Caco-2 (cell line): ENCODE data around the gene MON1A. TPM values are rescaled to one million over a fixed set of nuclear protein-coding genes. Genes with fewer than 3 reads are reported as not detected.

Experiments
- BruUV-seq: library from RNA; stranded (reverse); fragments of 400-500 nt; replicated peaks from 2 replicates; lab custom pipeline; 2021; lab: Mats Ljungman, UMichigan
- CTCF ChIA-PET: fragments of 300-600 bp; sonication (Branson Sonifier 250); formaldehyde crosslinking; loops from one replicate; lab custom pipeline; 2022; ENCODE audit warnings: antibody characterized with exemption; lab: Charles Lee
- POLR2A ChIA-PET: fragments of 300-600 bp; sonication (Branson Sonifier 250); formaldehyde crosslinking; loops from one replicate; lab custom pipeline; 2022; ENCODE audit warnings: antibody characterized with exemption; lab: Charles Lee
- DNase-seq, 2 experiments: peaks; one replicate each; pipeline versions ENCODE4 v3.0.0 to v3.0.0-alpha.2; 2020 to 2022
- H3K27me3 ChIP-seq: replicated peaks from 2 replicates; pipeline ENCODE4 v1.6.0; 2011; ENCODE audit warnings: low read length; ENCODE audit not compliant: control insufficient read depth, insufficient read depth
- H3K36me3 ChIP-seq: 2 replicates; pipeline ENCODE4 v1.5.1; 2011; ENCODE audit warnings: low read length; ENCODE audit not compliant: control insufficient read depth, insufficient read depth
- H3K4me1 ChIP-seq: fragments of 250-450 bp; sonication (Bioruptor Pico); 2 replicates; pipeline ENCODE4 v1.5.1; 2020; ENCODE audit warnings: mild to moderate bottlenecking
- H3K4me3 ChIP-seq: 2 replicates; pipeline ENCODE4 v1.5.1; 2011; ENCODE audit warnings: low read depth, mild to moderate bottlenecking, control low read depth, low read length
- H3K9me3 ChIP-seq: fragments of 250-450 bp; sonication (Bioruptor Pico); 2 replicates; pipeline ENCODE4 v1.5.1; 2020; ENCODE audit warnings: mild to moderate bottlenecking, moderate library complexity
- H3K27ac Mint-ChIP-seq: one replicate; pipeline ENCODE4 v1.8.0; 2022; ENCODE audit warnings: mixed read lengths; ENCODE audit not compliant: unreplicated experiment
- H3K27me3 Mint-ChIP-seq: one replicate; pipeline ENCODE4 v1.8.0; 2022; ENCODE audit warnings: mixed read lengths; ENCODE audit not compliant: insufficient read depth, unreplicated experiment
- H3K36me3 Mint-ChIP-seq: one replicate; pipeline ENCODE4 v1.8.0; 2022; ENCODE audit warnings: mild to moderate bottlenecking, mixed read lengths; ENCODE audit not compliant: insufficient read depth, unreplicated experiment
- H3K4me1 Mint-ChIP-seq: one replicate; pipeline ENCODE4 v1.8.0; 2022; ENCODE audit warnings: low read depth, mixed read lengths; ENCODE audit not compliant: unreplicated experiment
- H3K4me3 Mint-ChIP-seq: one replicate; pipeline ENCODE4 v1.8.0; 2022; ENCODE audit warnings: mild to moderate bottlenecking, moderate library complexity, mixed read lengths; ENCODE audit not compliant: unreplicated experiment
- H3K9me3 Mint-ChIP-seq: one replicate; pipeline ENCODE4 v1.8.0; 2022; ENCODE audit warnings: mixed read lengths; ENCODE audit not compliant: unreplicated experiment
- CTCF ChIP-seq, 2 experiments: fragments of 200-600 bp in 1 of 2; IDR thresholded peaks; 1 replicate in 1 of 2; 2 replicates in 1 of 2; pipeline versions ENCODE4 v1.5.1 to v1.8.0; 2011 to 2022; ENCODE audit warnings: antibody characterized with exemption in 1 of 2, control low read depth in 1 of 2, inconsistent platforms in 1 of 2, low read depth in 1 of 2, low read length in 1 of 2, mild to moderate bottlenecking in 1 of 2, moderate library complexity in 1 of 2; ENCODE audit not compliant: insufficient read depth in 1 of 2, severe bottlenecking in 1 of 2, unreplicated experiment in 1 of 2
- intact Hi-C: fragments of 100-400 bp; cut with micrococcal nuclease; formaldehyde crosslinking; loops from one replicate; pipeline ENCODE4 v1.10.0; 2022; ENCODE audit not compliant: unreplicated experiment
- total RNA-seq: library from RNA; stranded (reverse); gene quantifications from 2 replicates; pipeline ENCODE4 v1.2.3, GENCODE V29; 2022

Gene MON1A
- total RNA-seq, 1 experiment from 2014 or later = 7.7 TPM

- 0 out of 2 replicates have a peak, but pooled peaks cover 6% of the 10 kb centered on the region for H3K4me1 ChIP-seq
- ChIA-PET POLR2A (no interaction called here), CTCF (no interaction called here)
- H3K9me3 ChIP-seq = no peaks in the 10 kb centered on the region
- intact Hi-C loops = no loop called here
- no peaks in the 10 kb centered on the region for H3K27me3 ChIP-seq
- no peaks in the 10 kb centered on the region for H3K4me1 Mint-ChIP-seq
- no peak overlapping the region for H3K4me3 Mint-ChIP-seq
- H3K27ac Mint-ChIP-seq = no peak overlapping the region
- DNase-seq = no peak
- H3K4me3 ChIP-seq = no peak overlapping the region
- no peaks in the 10 kb centered on the region for H3K9me3 Mint-ChIP-seq
- no peak for TF ChIP-seq CTCF (IDR thresholded peaks at IDR 0.05; ENCODE audit: insufficient read depth in 1 of 2, low read depth in 1 of 2, low read length in 1 of 2, severe bottlenecking in 1 of 2, unreplicated experiment in 1 of 2)
- H3K36me3 Mint-ChIP-seq = no peaks in the 10 kb centered on the region
- H3K27me3 Mint-ChIP-seq = no peaks in the 10 kb centered on the region
- no TSS peak for BruUV-seq
- no peaks in the 10 kb centered on the region for H3K36me3 ChIP-seq
Observed at GRCh38 chr3:49864505-49864904, 65.1 kb downstream of the MON1A start.

- no peak overlapping the region for H3K4me3 ChIP-seq
- H3K36me3 ChIP-seq = no peaks in the 10 kb centered on the region
- ChIA-PET POLR2A (no interaction called here), CTCF (no interaction called here)
- no peaks in the 10 kb centered on the region for H3K9me3 ChIP-seq
- H3K4me3 Mint-ChIP-seq = no peak overlapping the region
- intact Hi-C loops = loop anchor here (5.0 kb wide), 1 partner anchor 43 kb away; the partner anchor contains the start of gene MST1R
- no peak overlapping the region for H3K27ac Mint-ChIP-seq
- no peak for TF ChIP-seq CTCF (IDR thresholded peaks at IDR 0.05; ENCODE audit: insufficient read depth in 1 of 2, low read depth in 1 of 2, low read length in 1 of 2, severe bottlenecking in 1 of 2, unreplicated experiment in 1 of 2)
- no peaks in the 10 kb centered on the region for H3K27me3 ChIP-seq
- H3K4me1 ChIP-seq = 0 out of 2 replicates have a peak, but pooled peaks cover 4% of the 10 kb centered on the region
- H3K9me3 Mint-ChIP-seq = no peaks in the 10 kb centered on the region
- peaks cover 7% of the 10 kb centered on the region for H3K36me3 Mint-ChIP-seq
- H3K4me1 Mint-ChIP-seq = peaks cover 6% of the 10 kb centered on the region
- no peaks in the 10 kb centered on the region for H3K27me3 Mint-ChIP-seq
- no peak for DNase-seq
- BruUV-seq = no TSS peak
Observed at GRCh38 chr3:49859576-49860305, 69.9 kb downstream of the MON1A start.

Other genes starting within 250 kb of the MON1A start
- gene MST1, start 240.3 kb downstream of the MON1A start, total RNA-seq = 12.6 and 15.4 TPM in 2 replicates
- 45.2 and 50.3 TPM in 2 replicates for gene RNF123, start 240.3 kb downstream of the MON1A start, total RNA-seq
- not detected in 2 replicates for gene AMIGO3, start 210.1 kb downstream of the MON1A start, total RNA-seq
- 26.2 and 26.5 TPM in 2 replicates for gene GMPPB, start 205.9 kb downstream of the MON1A start, total RNA-seq
- gene IP6K1, start 143.3 kb downstream of the MON1A start, total RNA-seq = 35.5 and 39.6 TPM in 2 replicates
- not detected in 2 replicates for gene CDHR4, start 129.9 kb downstream of the MON1A start, total RNA-seq
- gene INKA1, start 126.5 kb downstream of the MON1A start, total RNA-seq = not detected in 2 replicates
- gene UBA7, start 115.9 kb downstream of the MON1A start, total RNA-seq = 0.93 TPM in 1 of 2 replicates, not detected in the other
- 25.1 and 28.0 TPM in 2 replicates for gene TRAIP, start 73.2 kb downstream of the MON1A start, total RNA-seq
- gene CAMKV, start 59.9 kb downstream of the MON1A start, total RNA-seq = 13.1 and 15.6 TPM in 2 replicates
- 11.8 and 13.6 TPM in 2 replicates for gene MST1R, start 25.9 kb downstream of the MON1A start, total RNA-seq
- 69.8 and 74.1 TPM in 2 replicates for gene RBM6, start 10.3 kb upstream of the MON1A start, total RNA-seq
- 145 and 166 TPM in 2 replicates for gene RBM5, start 159.1 kb upstream of the MON1A start, total RNA-seq
- gene SEMA3F, start 225.5 kb upstream of the MON1A start, total RNA-seq = 11.3 and 16.5 TPM in 2 replicates